Ishikawa (cell line): ENCODE measurements around the gene TNRC6B.

Experiments
- CEBPB ChIP-seq: IDR thresholded peaks from 2 replicates; pipeline ENCODE4 v1.6.1; 2012
- CREB1 ChIP-seq: IDR thresholded peaks from 2 replicates; pipeline ENCODE4 v1.6.1; 2012; ENCODE audit warnings: low read depth
- EGR1 ChIP-seq: IDR thresholded peaks from 2 replicates; pipeline ENCODE4 v1.6.1; 2012
- EP300 ChIP-seq: IDR thresholded peaks from 2 replicates; pipeline ENCODE4 v1.6.1; 2012; ENCODE audit warnings: borderline replicate concordance
- FOXM1 ChIP-seq: IDR thresholded peaks from 2 replicates; pipeline ENCODE4 v1.6.1; 2012; ENCODE audit warnings: low read depth, borderline replicate concordance
- MAX ChIP-seq: IDR thresholded peaks from 2 replicates; pipeline ENCODE4 v1.6.1; 2012
- NFIC ChIP-seq: IDR thresholded peaks from 2 replicates; pipeline ENCODE4 v1.6.1; 2012
- RAD21 ChIP-seq: IDR thresholded peaks from 2 replicates; pipeline ENCODE4 v1.6.1; 2012; ENCODE audit warnings: low read depth
- REST ChIP-seq: IDR thresholded peaks from 2 replicates; pipeline ENCODE4 v1.6.1; 2012; ENCODE audit warnings: low read depth, mild to moderate bottlenecking
- TAF1 ChIP-seq: IDR thresholded peaks from 2 replicates; pipeline ENCODE4 v1.6.1; 2012; ENCODE audit warnings: low read depth, mild to moderate bottlenecking
- TCF12 ChIP-seq: IDR thresholded peaks from 2 replicates; pipeline ENCODE4 v1.6.1; 2012; ENCODE audit warnings: low read depth
- TEAD4 ChIP-seq: IDR thresholded peaks from 2 replicates; pipeline ENCODE4 v1.6.1; 2012
- USF1 ChIP-seq: IDR thresholded peaks from 2 replicates; pipeline ENCODE4 v1.6.1; 2012
- YY1 ChIP-seq: IDR thresholded peaks from 2 replicates; pipeline ENCODE4 v1.6.1; 2012; ENCODE audit warnings: low read depth
- ZBTB7A ChIP-seq: IDR thresholded peaks from 2 replicates; pipeline ENCODE4 v1.6.1; 2012; ENCODE audit warnings: low read depth

The TNRC6B gene

GRCh38 chr22:40340044-40340443 is 162.3 kb downstream of the TNRC6B start:
- TF ChIP-seq MAX: no peak
- no peak for TF ChIP-seq EP300
- no peak for TF ChIP-seq TEAD4
- TF ChIP-seq NFIC: no peak
- no peak for TF ChIP-seq USF1
- no peak for TF ChIP-seq ZBTB7A
- no peak for TF ChIP-seq EGR1

- no peak for TF ChIP-seq REST
- TF ChIP-seq MAX: no peak
- TF ChIP-seq YY1: no peak
- no peak for TF ChIP-seq TEAD4
- no peak for TF ChIP-seq TCF12
- no peak for TF ChIP-seq FOXM1
- TF ChIP-seq EGR1: no peak
- TF ChIP-seq USF1: no peak
- TF ChIP-seq CEBPB: no peak
- TF ChIP-seq EP300: no peak
- TF ChIP-seq CREB1: no peak
- no peak for TF ChIP-seq NFIC
Measured at GRCh38 chr22:40341604-40342003, 163.9 kb downstream of the TNRC6B start.

- TF ChIP-seq ZBTB7A (no peak), REST (no peak), EP300 (no peak), NFIC (no peak), TCF12 (no peak), MAX (no peak), USF1 (no peak), FOXM1 (no peak), EGR1 (no peak), RAD21 (no peak), CREB1 (no peak), YY1 (no peak), TEAD4 (no peak), TAF1 (no peak), CEBPB (no peak)
Measured at GRCh38 chr22:40342521-40342920, 164.8 kb downstream of the TNRC6B start.

- TF ChIP-seq TEAD4 (no peak), REST (no peak), ZBTB7A (no peak), RAD21 (no peak), TCF12 (no peak), FOXM1 (no peak), TAF1 (no peak), EGR1 (no peak), USF1 (no peak), NFIC (no peak), YY1 (no peak), CREB1 (no peak), EP300 (no peak), CEBPB (no peak)
Measured at GRCh38 chr22:40345271-40345670, 167.5 kb downstream of the TNRC6B start.
